Upper lobe of right lung (tissue), 1 donor: ENCODE measurements around the gene HIBADH. TPM values are rescaled to one million over a fixed set of nuclear protein-coding genes. Genes with fewer than 3 reads are reported as not detected.

Source experiments
- ATAC-seq: fragments of 200-7000 bp; cut with Tn5 transposase; one replicate; pipeline ENCODE4 v1.9.1; 2020; ENCODE audit warnings: mild to moderate bottlenecking, moderate library complexity
- DNase-seq: peaks from one replicate; pipeline ENCODE4 v3.0.0-alpha.2; 2020
- H3K27ac ChIP-seq: fragments of 200-600 bp; one replicate; pipeline ENCODE4 v1.8.0; 2022
- H3K27me3 ChIP-seq: fragments of 200-600 bp; one replicate; pipeline ENCODE4 v1.8.0; 2022; ENCODE audit warnings: mild to moderate bottlenecking
- H3K36me3 ChIP-seq: fragments of 200-600 bp; one replicate; pipeline ENCODE4 v1.8.0; 2022
- H3K4me1 ChIP-seq: fragments of 200-600 bp; one replicate; pipeline ENCODE4 v1.8.0; 2022
- H3K4me3 ChIP-seq: fragments of 200-600 bp; one replicate; pipeline ENCODE4 v1.8.0; 2022; ENCODE audit warnings: mild to moderate bottlenecking
- H3K9me3 ChIP-seq: fragments of 200-600 bp; one replicate; pipeline ENCODE4 v1.8.0; 2022
- CTCF ChIP-seq: fragments of 200-600 bp; IDR thresholded peaks from one replicate; pipeline ENCODE4 v1.8.0; 2022; ENCODE audit warnings: antibody characterized with exemption
- intact Hi-C: fragments of 100-400 bp; cut with DNase I; formaldehyde crosslinking; loops from one replicate; pipeline ENCODE4 v1.11.0; 2022
- total RNA-seq: library from RNA; stranded (reverse); fragmentation: NEBNext Ultra II Directional; extraction: Animal tissue kit (Norgen Biotek cat#: 25700); gene quantifications from one replicate; pipeline ENCODE4 v1.2.1, GENCODE V29; 2021
- donor health status: DM: no; HTN: yes; CAD: no; lungs with severe emphysema.

Gene HIBADH
- total RNA-seq, 1 donor from 2014 or later = 23.7 TPM

GRCh38 chr7:27492224-27492623, 170.5 kb downstream of the HIBADH start:
- Histone ChIP-seq H3K27me3 (no peaks in the 10 kb centered on the region), H3K4me3 (no peak overlapping the region), H3K9me3 (no peaks in the 10 kb centered on the region), H3K27ac (no peak overlapping the region), H3K36me3 (no peaks in the 10 kb centered on the region), H3K4me1 (no peaks in the 10 kb centered on the region)
- ATAC-seq (no peak), DNase-seq (peak; percentile 53)
- intact Hi-C loops = no loop called here
- no peak for TF ChIP-seq CTCF

DNA sequence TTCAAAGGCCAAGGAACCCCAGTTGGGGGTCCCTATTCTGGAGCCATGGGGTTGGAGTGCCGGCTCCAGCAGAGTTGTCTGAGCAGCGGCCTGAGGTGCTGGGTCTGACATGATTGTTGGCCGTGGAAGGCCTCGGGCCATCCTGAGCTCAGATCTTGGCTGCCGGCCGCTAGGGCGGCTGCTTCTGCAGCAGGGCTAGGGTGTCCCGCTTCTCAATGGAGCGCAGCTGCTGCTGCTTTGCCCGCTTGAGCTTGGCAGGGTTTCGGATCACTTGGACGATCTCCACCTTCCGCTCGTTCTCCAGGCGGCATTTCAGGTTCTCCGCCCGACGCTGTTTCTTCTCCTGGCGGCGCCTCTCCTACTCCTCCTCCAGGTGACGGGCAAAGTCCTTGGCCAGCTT, 171.1 kb downstream of the HIBADH start:
- DNase-seq (peak; percentile 31), ATAC-seq (no peak)
- no peak for TF ChIP-seq CTCF
- no peaks in the 10 kb centered on the region for H3K27me3 ChIP-seq
- H3K4me3 ChIP-seq = no peak overlapping the region
- intact Hi-C loops = no loop called here
- H3K36me3 ChIP-seq = no peaks in the 10 kb centered on the region
- no peaks in the 10 kb centered on the region for H3K4me1 ChIP-seq
- no peaks in the 10 kb centered on the region for H3K9me3 ChIP-seq
- H3K27ac ChIP-seq = no peak overlapping the region

DNA sequence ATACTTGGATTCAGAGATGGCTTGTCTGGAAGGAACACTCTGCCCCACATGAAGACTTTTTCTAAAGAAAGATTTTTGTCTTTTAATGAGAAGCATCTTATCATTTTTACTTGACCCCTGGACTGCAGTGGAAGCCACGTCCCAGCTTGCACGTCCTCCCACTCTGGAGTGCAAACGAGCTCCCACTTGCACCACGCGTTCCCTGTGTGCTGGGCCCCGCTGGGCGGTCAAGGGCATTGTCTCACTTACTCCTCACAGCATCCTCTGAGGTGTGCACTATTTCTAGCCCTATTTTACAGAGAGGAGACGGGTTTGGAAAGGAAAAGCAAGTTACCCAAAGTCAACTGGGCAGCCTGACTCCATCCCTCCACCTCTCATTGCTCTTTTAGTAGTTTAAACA, 175.2 kb downstream of the HIBADH start:
- Histone ChIP-seq H3K36me3 (no peaks in the 10 kb centered on the region), H3K27me3 (no peaks in the 10 kb centered on the region), H3K4me1 (no peaks in the 10 kb centered on the region), H3K27ac (no peak overlapping the region), H3K9me3 (no peaks in the 10 kb centered on the region), H3K4me3 (no peak overlapping the region)
- ATAC-seq (no peak), DNase-seq (peak; percentile 52)
- intact Hi-C loops = no loop called here
- TF ChIP-seq CTCF = no peak

- no peak overlapping the region for H3K4me3 ChIP-seq
- intact Hi-C loops = no loop called here
- H3K36me3 ChIP-seq = no peaks in the 10 kb centered on the region
- ATAC-seq = no peak
- no peak overlapping the region for H3K27ac ChIP-seq
- no peaks in the 10 kb centered on the region for H3K9me3 ChIP-seq
- no peaks in the 10 kb centered on the region for H3K4me1 ChIP-seq
- no peak for TF ChIP-seq CTCF
- no peak for DNase-seq
- H3K27me3 ChIP-seq = no peaks in the 10 kb centered on the region
These were observed 178.2 kb downstream of the HIBADH start for GRCh38 chr7:27484451-27484850.

GRCh38 chr7:27482219-27482618, 180.5 kb downstream of the HIBADH start:
- Histone ChIP-seq H3K36me3 (no peaks in the 10 kb centered on the region), H3K27me3 (no peaks in the 10 kb centered on the region), H3K9me3 (no peaks in the 10 kb centered on the region), H3K4me1 (no peaks in the 10 kb centered on the region), H3K4me3 (no peak overlapping the region), H3K27ac (no peak overlapping the region)
- DNase-seq (no peak), ATAC-seq (no peak)
- no peak for TF ChIP-seq CTCF
- intact Hi-C loops = no loop called here

GRCh38 chr7:27478556-27478955, 184.1 kb downstream of the HIBADH start:
- Histone ChIP-seq H3K27me3 (no peaks in the 10 kb centered on the region), H3K9me3 (no peaks in the 10 kb centered on the region), H3K36me3 (no peaks in the 10 kb centered on the region), H3K4me3 (no peak overlapping the region), H3K4me1 (no peaks in the 10 kb centered on the region), H3K27ac (no peak overlapping the region)
- no peak for DNase-seq
- intact Hi-C loops = no loop called here
- ATAC-seq = no peak
- no peak for TF ChIP-seq CTCF
